ENCODE measurements around the gene IL32. TPM values are rescaled to one million over a fixed set of nuclear protein-coding genes. Genes with fewer than 3 reads are reported as not detected.

IL32 gene
- total and polyA plus RNA-seq, 9 of the 15 experiments (the other 6 are each of a cell fraction or from before 2014, with no cell fraction given), result 0.21 to 2.2 (median 0.37) TPM; not detected in 3

GRCh38 chr16:3030222-3031212 lies 34.9 kb upstream of the IL32 start:
- H3K9me1 ChIP-seq (ENCODE audit: control insufficient read depth, insufficient read depth, low read length), result no peaks in the 10 kb centered on the region
- H3K79me2 ChIP-seq (ENCODE audit: control insufficient read depth, insufficient read depth, low read length), result no peaks in the 10 kb centered on the region
- no peaks in the 10 kb centered on the region for H3K9me3 ChIP-seq (replicated peaks; ENCODE audit: control insufficient read depth, insufficient read depth, low read depth, low read length)
- 30% methylated on average over 27 of the region's 33 CpGs for WGBS (ENCODE audit: insufficient coverage, low coverage, missing lambda C conversion rate)
- no peak overlapping the region for H3K4me3 ChIP-seq
- CTCF ChIA-PET (ENCODE audit: low intra/inter-chr PET ratio), result interaction anchor here (0.5 to 1.6 kb wide), 2 partner anchors 29 to 34 kb away, joined by 3 to 6 read pairs; no protein-coding TSS in a partner anchor
- no TSS peak for BruUV-seq (replicated peaks)
- ATAC-seq, result no peak
- H4K20me1 ChIP-seq (replicated peaks; ENCODE audit: control insufficient read depth, insufficient read depth, low read length), result peaks cover 3% of the 10 kb centered on the region; the same call in 1 of the 2 replicates
- H3K36me3 ChIP-seq (ENCODE audit: control insufficient read depth, insufficient read depth, low read length), result peaks cover 20% of the 10 kb centered on the region; the same call in 2 of the 3 replicates
- no peak overlapping the region for H3K4me2 ChIP-seq (ENCODE audit: insufficient read depth, low read length)
- no peak for FAIRE-seq
- in situ Hi-C loops (cut with MboI) (no loop called here), intact Hi-C loops (cut with micrococcal nuclease) (no loop called here)
- peaks cover 24 to 56% of the 10 kb centered on the region in 2 experiments; a peak in 4 of 5 replicates for H3K27me3 ChIP-seq (ENCODE audit: control insufficient read depth in 2 of 2, insufficient read depth in 2 of 2, low read length in 2 of 2)
- DNase-seq (ENCODE audit: extremely low read depth in 1 of 4, low spot score in 3 of 4), result no peak
- no peak overlapping the region for H2AFZ ChIP-seq (ENCODE audit: low read depth, low read length)
- peak overlapping the region in 1 of 2 experiments; percentile 89; a peak in 2 of 4 replicates for H3K9ac ChIP-seq (ENCODE audit: insufficient read depth in 1 of 2, low read depth in 2 of 2, low read length in 2 of 2)
- POLR2A ChIA-PET, result interaction anchor here (0.7 to 2.2 kb wide), 7 partner anchors 8 to 95 kb away, joined by 3 to 13 read pairs (median 4); partner anchors contain the start of genes HCFC1R1, MMP25 and THOC6
- TF ChIP-seq ZFP36 (IDR thresholded peaks at IDR 0.05; ENCODE audit: low read depth, low read length, partially characterized antibody) (peak; percentile 12), HDGF (IDR thresholded peaks at IDR 0.05) (no peak)
- H3K4me1 ChIP-seq (replicated peaks in 1 of 2; ENCODE audit: control insufficient read depth in 2 of 2, insufficient read depth in 2 of 2, low read length in 2 of 2), result peaks cover 15 to 55% of the 10 kb centered on the region in 2 experiments
- no peak overlapping the region for H3K27ac ChIP-seq (ENCODE audit: extremely low read depth, low read depth, low read length)

GRCh38 chr16:3032624-3033023 lies 32.8 kb upstream of the IL32 start:
- no peak for DNase-seq (ENCODE audit: extremely low read depth in 1 of 4, low spot score in 3 of 4)
- TF ChIP-seq PHF21A (IDR thresholded peaks at IDR 0.05; ENCODE audit: borderline replicate concordance, low read depth) (peak; percentile 29; the same call in 1 of the 2 replicates), KDM1A (IDR thresholded peaks at IDR 0.05) (peak in 1 of 2 experiments; percentile 32; a peak in 1 of 4 replicates)
- TF ChIP-seq, protein P1, sequence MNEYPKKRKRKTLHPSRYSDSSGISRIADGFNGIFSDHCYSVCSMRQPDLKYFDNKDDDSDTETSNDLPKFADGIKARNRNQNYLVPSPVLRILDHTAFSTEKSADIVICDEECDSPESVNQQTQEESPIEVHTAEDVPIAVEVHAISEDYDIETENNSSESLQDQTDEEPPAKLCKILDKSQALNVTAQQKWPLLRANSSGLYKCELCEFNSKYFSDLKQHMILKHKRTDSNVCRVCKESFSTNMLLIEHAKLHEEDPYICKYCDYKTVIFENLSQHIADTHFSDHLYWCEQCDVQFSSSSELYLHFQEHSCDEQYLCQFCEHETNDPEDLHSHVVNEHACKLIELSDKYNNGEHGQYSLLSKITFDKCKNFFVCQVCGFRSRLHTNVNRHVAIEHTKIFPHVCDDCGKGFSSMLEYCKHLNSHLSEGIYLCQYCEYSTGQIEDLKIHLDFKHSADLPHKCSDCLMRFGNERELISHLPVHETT (CRISPR knock-in tag; conservative IDR thresholded peaks at IDR 0.05 in 1 of 2, IDR thresholded peaks at IDR 0.05 in 1 of 2), result no peak
- no peak overlapping the region for H3K4me3 ChIP-seq
- peaks cover 3% of the 10 kb centered on the region for H4K20me1 ChIP-seq (replicated peaks; ENCODE audit: control insufficient read depth, insufficient read depth, low read length)
- 4% methylated on average over 7 of the region's 7 CpGs for WGBS (ENCODE audit: insufficient coverage, low coverage, missing lambda C conversion rate)
- no peaks in the 10 kb centered on the region for H3K79me2 ChIP-seq (ENCODE audit: control insufficient read depth, insufficient read depth, low read length)
- H3K9me3 ChIP-seq (replicated peaks; ENCODE audit: control insufficient read depth, insufficient read depth, low read depth, low read length), result no peaks in the 10 kb centered on the region
- CTCF ChIA-PET (ENCODE audit: low intra/inter-chr PET ratio), result interaction anchor here (1.6 kb wide), 1 partner anchor 27 kb away, joined by 6 read pairs; no protein-coding TSS in a partner anchor
- no peak overlapping the region for H3K27ac ChIP-seq (ENCODE audit: extremely low read depth, low read depth, low read length)
- no peak overlapping the region for H2AFZ ChIP-seq (ENCODE audit: low read depth, low read length)
- in situ Hi-C loops (cut with MboI) (no loop called here), intact Hi-C loops (cut with micrococcal nuclease) (no loop called here)
- no peaks in the 10 kb centered on the region for H3K9me1 ChIP-seq (ENCODE audit: control insufficient read depth, insufficient read depth, low read length)
- POLR2A ChIA-PET, result interaction anchor here (0.7 kb wide), 1 partner anchor 45 kb away, joined by 3 read pairs; no protein-coding TSS in a partner anchor
- no TSS peak for BruUV-seq (replicated peaks)
- no peak for FAIRE-seq
- no peak overlapping the region for H3K9ac ChIP-seq (ENCODE audit: insufficient read depth in 1 of 2, low read depth in 2 of 2, low read length in 2 of 2)
- H3K36me3 ChIP-seq (ENCODE audit: control insufficient read depth, insufficient read depth, low read length), result no peaks in the 10 kb centered on the region
- peaks cover 15 to 51% of the 10 kb centered on the region in 2 experiments for H3K4me1 ChIP-seq (replicated peaks in 1 of 2; ENCODE audit: control insufficient read depth in 2 of 2, insufficient read depth in 2 of 2, low read length in 2 of 2)
- no peak overlapping the region for H3K4me2 ChIP-seq (ENCODE audit: insufficient read depth, low read length)
- no peak for ATAC-seq
- peaks cover 43 to 71% of the 10 kb centered on the region in 2 experiments for H3K27me3 ChIP-seq (ENCODE audit: control insufficient read depth in 2 of 2, insufficient read depth in 2 of 2, low read length in 2 of 2)
